HCT116 (cell line): ENCODE data around the gene FYCO1. TPM values are rescaled to one million over a fixed set of nuclear protein-coding genes. Genes with fewer than 3 reads are reported as not detected.

Experiments
- ATAC-seq: fragments of 200-7000 bp; cut with Tn5 transposase; 2 replicates; pipeline ENCODE4 v1.9.1; 2020; ENCODE audit warnings: mild to moderate bottlenecking, moderate library complexity
- Bru-seq: library from RNA; stranded (reverse); fragments of 400-500 nt; gene quantifications from one replicate; lab custom pipeline; 2021; lab: Mats Ljungman, UMichigan
- BruChase-seq, 2 experiments: library from RNA; stranded (reverse); fragments of 400-500 nt; gene quantifications; one replicate each; lab custom pipeline; 2021; lab: Mats Ljungman, UMichigan
- BruUV-seq: library from RNA; stranded (reverse); fragments of 400-500 nt; replicated peaks from 2 replicates; lab custom pipeline; 2021; lab: Mats Ljungman, UMichigan
- CTCF ChIA-PET: fragments of 300-600 bp; sonication (Branson Sonifier 250); formaldehyde crosslinking; loops from one replicate; lab custom pipeline; 2021; ENCODE audit warnings: antibody characterized with exemption; lab: Charles Lee
- POLR2A ChIA-PET: fragments of 300-600, 350-600 bp; sonication (Branson Sonifier 250); formaldehyde crosslinking; loops from one replicate; lab custom pipeline; 2021; ENCODE audit warnings: antibody characterized with exemption; lab: Charles Lee
- RAD21 ChIA-PET, 2 experiments: fragments of 300-600 bp; sonication (Branson Sonifier 250); formaldehyde crosslinking; loops; one replicate each; lab custom pipeline; 2023; ENCODE audit warnings: low total read pairs in 2 of 2; ENCODE audit not compliant: uncharacterized antibody in 2 of 2, unreplicated experiment in 2 of 2, low non-redundant PET in 1 of 2; lab: Charles Lee
- DNase-seq: peaks from one replicate; pipeline ENCODE4 v3.0.0-alpha.2; 2010; ENCODE audit warnings: low read depth, low spot score
- H2AFZ ChIP-seq: fragments of 200-600 bp; shearing (Covaris generic), sonication (generic); 2 replicates; pipeline ENCODE4 v1.6.1; 2017; ENCODE audit warnings: low read depth, mixed run types, mixed read lengths, antibody characterized with exemption, low read length; ENCODE audit not compliant: poor library complexity, severe bottlenecking
- H3K27ac ChIP-seq: 2 replicates; pipeline ENCODE4 v1.5.1; 2012; ENCODE audit warnings: low read depth, low read length
- H3K27me3 ChIP-seq: fragments of 200-600 bp; sonication (generic); 2 replicates; pipeline ENCODE4 v1.6.1; 2016; ENCODE audit warnings: mixed run types, low read length, mixed read lengths; ENCODE audit not compliant: insufficient read depth
- H3K36me3 ChIP-seq, 2 experiments: fragments of 200-500 bp in 1 of 2; fragments of 200-600 bp in 1 of 2; sonication (Bioruptor generic) in 1 of 2; sonication (generic) in 1 of 2; 2 replicates each; pipeline versions ENCODE4 v1.5.1 to v1.6.1; 2014 to 2016; ENCODE audit warnings: low read length in 2 of 2, inconsistent platforms in 1 of 2, mixed read lengths in 1 of 2, mixed run types in 1 of 2; ENCODE audit not compliant: insufficient read depth in 2 of 2, control insufficient read depth in 1 of 2
- H3K4me1 ChIP-seq, 2 experiments: fragments of 200-600 bp in 1 of 2; sonication (generic) in 1 of 2; 2 replicates each; pipeline versions ENCODE4 v1.5.1 to v1.6.1; 2012 to 2017; ENCODE audit warnings: low read length in 2 of 2, inconsistent platforms in 1 of 2, mild to moderate bottlenecking in 1 of 2, mixed read lengths in 1 of 2, mixed run types in 1 of 2, moderate library complexity in 1 of 2; ENCODE audit not compliant: insufficient read depth in 2 of 2, control insufficient read depth in 1 of 2
- H3K4me2 ChIP-seq: fragments of 200-600 bp; sonication (generic); 2 replicates; pipeline ENCODE4 v1.6.1; 2017; ENCODE audit warnings: mixed run types, low read length, mixed read lengths
- H3K4me3 ChIP-seq, 2 experiments: fragments of 200-600 bp in 1 of 2; sonication (generic) in 1 of 2; replicated peaks in 1 of 2; 2 replicates each; pipeline ENCODE4 v1.5.1; 2011 to 2016; ENCODE audit warnings: low read length in 2 of 2, control low read depth in 1 of 2, low read depth in 1 of 2, mild to moderate bottlenecking in 1 of 2, mixed read lengths in 1 of 2, mixed run types in 1 of 2
- H3K79me2 ChIP-seq: fragments of 200-600 bp; sonication (generic); 2 replicates; pipeline ENCODE4 v1.6.1; 2017; ENCODE audit warnings: mild to moderate bottlenecking, mixed run types, low read length, moderate library complexity, mixed read lengths; ENCODE audit not compliant: insufficient read depth
- H3K9ac ChIP-seq: fragments of 200-600 bp; sonication (generic); 2 replicates; pipeline ENCODE4 v1.6.1; 2016; ENCODE audit warnings: low read length, mixed read lengths
- H3K9me2 ChIP-seq: fragments of 200-600 bp; sonication (generic), shearing (Covaris generic); 2 replicates; pipeline ENCODE4 v1.6.1; 2017; ENCODE audit warnings: mixed run types, mild to moderate bottlenecking, moderate library complexity; ENCODE audit not compliant: insufficient read depth
- H3K9me3 ChIP-seq, 2 experiments: fragments of 200-500 bp in 1 of 2; fragments of 200-600 bp in 1 of 2; sonication (Bioruptor generic) in 1 of 2; sonication (generic) in 1 of 2; 2 replicates each; pipeline ENCODE4 v1.6.1; 2014 to 2017; ENCODE audit warnings: low read length in 2 of 2, mixed read lengths in 2 of 2, inconsistent platforms in 1 of 2, low read depth in 1 of 2, mild to moderate bottlenecking in 1 of 2, mixed run types in 1 of 2, moderate library complexity in 1 of 2; ENCODE audit not compliant: control insufficient read depth in 1 of 2, insufficient read depth in 1 of 2
- H4K20me1 ChIP-seq: fragments of 200-600 bp; sonication (generic), shearing (Covaris generic); 2 replicates; pipeline ENCODE4 v1.6.1; 2017; ENCODE audit warnings: mixed run types, mild to moderate bottlenecking, moderate library complexity; ENCODE audit not compliant: insufficient read depth
- CBX3 ChIP-seq: IDR thresholded peaks from 2 replicates; pipeline ENCODE4 v1.6.1; 2012; ENCODE audit warnings: low read depth
- EGR1 ChIP-seq: IDR thresholded peaks from 2 replicates; pipeline ENCODE4 v1.6.1; 2012; ENCODE audit warnings: low read depth
- ELF1 ChIP-seq: IDR thresholded peaks from 2 replicates; pipeline ENCODE4 v1.6.1; 2012; ENCODE audit warnings: low read depth, borderline replicate concordance
- EZH2 ChIP-seq: fragments of 200-600 bp; sonication (generic); IDR thresholded peaks from 2 replicates; pipeline ENCODE4 v1.6.1; 2017; ENCODE audit warnings: antibody characterized with exemption, mixed run types
- POLR2AphosphoS5 ChIP-seq: IDR thresholded peaks from 2 replicates; pipeline ENCODE4 v1.6.1; 2011; ENCODE audit warnings: mild to moderate bottlenecking, low read depth, low read length, moderate library complexity
- SIN3A ChIP-seq: IDR thresholded peaks from 2 replicates; pipeline ENCODE4 v1.6.1; 2012; ENCODE audit warnings: low read depth
- SP1 ChIP-seq: IDR thresholded peaks from 2 replicates; pipeline ENCODE4 v1.6.1; 2012; ENCODE audit warnings: low read depth
- TCF7L2 ChIP-seq: IDR thresholded peaks from 2 replicates; pipeline ENCODE4 v1.7.0; 2011; ENCODE audit warnings: borderline replicate concordance, inconsistent platforms; ENCODE audit not compliant: insufficient read depth, insufficient read length; ENCODE audit errors: extremely low read depth
- YY1 ChIP-seq: IDR thresholded peaks from 2 replicates; pipeline ENCODE4 v1.6.1; 2011; ENCODE audit warnings: low read length, low read depth, moderate library complexity, mild to moderate bottlenecking; ENCODE audit not compliant: insufficient replicate concordance; ENCODE audit errors: extremely low read depth
- ZFX ChIP-seq: fragments of 450-650 bp; IDR thresholded peaks from 2 replicates; pipeline ENCODE4 v1.6.1; 2017
- intact Hi-C: fragments of 100-400 bp; cut with micrococcal nuclease; formaldehyde crosslinking; loops from 2 replicates; pipeline ENCODE4 v1.10.0; 2022
- long read RNA-seq: library from polyadenylated mRNA; unstranded; transcript quantifications from one replicate; pipeline ENCODE4 v2.0.0, GENCODE V29; 2021; ENCODE audit not compliant: unreplicated experiment
- polyA plus RNA-seq: library from polyadenylated mRNA; unstranded; fragments of >200 nt; gene quantifications from 2 replicates; pipeline ENCODE4 v1.2.1, GENCODE V29; 2012; ENCODE audit warnings: missing spikeins
- total RNA-seq: library from RNA; stranded (reverse); gene quantifications from one replicate; pipeline ENCODE4 v1.2.1, GENCODE V29; 2021; ENCODE audit not compliant: unreplicated experiment
- TF ChIP-seq, protein P1 (sequence below): IDR thresholded peaks from 2 replicates; pipeline ENCODE4 v1.6.1; 2012; ENCODE audit warnings: low read depth
- TF ChIP-seq, protein P2 (sequence below): IDR thresholded peaks from 2 replicates; pipeline ENCODE4 v1.6.1; 2012

The FYCO1 gene
- total RNA-seq (15.8 TPM), Bru-seq, nascent RNA (percentile 74 among the genes with signal in this experiment), BruChase-seq, experiment 1, labeled RNA remaining after a 6-hour chase (percentile 70 among the genes with signal in this experiment), BruChase-seq, experiment 2, labeled RNA remaining after a 2-hour chase (percentile 67 among the genes with signal in this experiment)
- 9.1 and 11.2 TPM in 2 replicates for polyA plus RNA-seq
- long read RNA-seq, full-length matches to known transcripts, result 3 of 23 reads
- long read RNA-seq, partial matches to known transcripts, result 4 of 23 reads
- long read RNA-seq, other reads (novel, unspliced or antisense), result 16 of 23 reads

DNA sequence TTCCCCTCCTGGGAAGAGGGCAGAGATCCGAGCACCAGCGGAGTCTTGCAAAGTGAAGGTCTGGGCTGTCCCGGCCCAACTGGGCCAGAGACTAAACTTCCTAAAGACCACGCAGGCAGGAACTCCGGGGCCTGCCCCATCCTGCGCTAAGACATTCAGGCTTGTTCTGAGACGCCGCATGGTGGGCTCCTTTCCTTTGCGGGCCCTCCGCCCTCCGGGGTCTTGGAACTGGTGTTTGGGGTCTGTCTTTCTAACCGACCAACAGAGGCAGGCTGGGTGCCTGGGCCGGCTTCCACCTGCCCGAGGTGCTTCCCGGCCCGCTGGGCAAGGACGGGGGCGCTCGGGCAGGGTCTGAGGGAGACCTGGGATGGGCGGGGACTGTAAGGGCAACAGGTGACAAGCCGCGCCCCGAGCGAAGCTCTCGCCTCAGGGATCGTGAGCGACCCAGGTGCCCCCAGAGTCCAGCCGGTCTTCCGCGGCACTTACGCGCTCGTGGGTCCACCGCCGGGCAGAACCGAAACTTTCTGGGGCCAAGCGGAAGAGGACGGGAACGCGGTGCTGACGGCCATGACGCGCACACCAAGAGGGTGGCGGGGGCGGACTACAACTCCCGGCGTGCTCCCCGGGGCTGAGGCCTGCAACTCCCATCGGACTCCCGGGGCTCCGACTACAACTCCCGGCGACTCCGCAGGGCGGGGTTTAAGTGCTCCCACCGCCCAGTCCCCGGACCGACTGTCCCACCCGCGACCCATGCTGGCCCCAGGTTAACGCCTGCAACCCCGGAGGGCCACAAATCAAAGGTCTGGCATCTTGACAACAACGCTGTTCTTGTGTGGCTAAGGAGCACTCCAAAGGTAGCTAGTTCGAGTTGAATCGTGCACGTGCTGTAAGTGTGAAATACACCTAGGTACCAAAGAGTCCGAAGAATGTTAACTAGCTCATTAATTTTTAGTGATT, at the start of gene FYCO1:
FYCO1 (minus strand) TSS at position 589 of the 957 bp plus-strand sequence. CDS start 10,914 bp downstream, outside the sequence.
- Histone ChIP-seq H3K36me3 (no peaks in the 10 kb centered on the region), H3K27me3 (no peaks in the 10 kb centered on the region), H3K9ac (peak within 1 kb of the TSS; percentile 90), H3K79me2 (peaks cover 24% of the 10 kb centered on the region), H2AFZ (peak within 1 kb of the TSS; percentile 93), H3K9me2 (no peaks in the 10 kb centered on the region), H3K4me1 (peaks cover 5 to 14% of the 10 kb centered on the region in 2 experiments; a peak in 3 of 4 replicates), H3K27ac (peak within 1 kb of the TSS; percentile 56; the same call in 1 of the 2 replicates), H3K4me2 (peak within 1 kb of the TSS; percentile 95), H3K4me3 (peak within 1 kb of the TSS; percentile 73 to 97), H3K9me3 (no peaks in the 10 kb centered on the region), H4K20me1 (no peaks in the 10 kb centered on the region)
- intact Hi-C loops, result no loop called here
- BruUV-seq, result TSS peak; percentile 76
- POLR2A ChIA-PET, result interaction anchor here (0.6 kb wide), 1 partner anchor 608 kb away, joined by 3 read pairs; no protein-coding TSS in a partner anchor
- RAD21 ChIA-PET, result interaction anchor here in 1 of 2 experiments (0.6 kb wide), 1 partner anchor 109 kb away, joined by 4 read pairs; no protein-coding TSS in a partner anchor
- CTCF ChIA-PET, result no interaction called here
- ATAC-seq (peak; percentile 98), DNase-seq (peak; percentile 76)
- TF ChIP-seq, protein P1, sequence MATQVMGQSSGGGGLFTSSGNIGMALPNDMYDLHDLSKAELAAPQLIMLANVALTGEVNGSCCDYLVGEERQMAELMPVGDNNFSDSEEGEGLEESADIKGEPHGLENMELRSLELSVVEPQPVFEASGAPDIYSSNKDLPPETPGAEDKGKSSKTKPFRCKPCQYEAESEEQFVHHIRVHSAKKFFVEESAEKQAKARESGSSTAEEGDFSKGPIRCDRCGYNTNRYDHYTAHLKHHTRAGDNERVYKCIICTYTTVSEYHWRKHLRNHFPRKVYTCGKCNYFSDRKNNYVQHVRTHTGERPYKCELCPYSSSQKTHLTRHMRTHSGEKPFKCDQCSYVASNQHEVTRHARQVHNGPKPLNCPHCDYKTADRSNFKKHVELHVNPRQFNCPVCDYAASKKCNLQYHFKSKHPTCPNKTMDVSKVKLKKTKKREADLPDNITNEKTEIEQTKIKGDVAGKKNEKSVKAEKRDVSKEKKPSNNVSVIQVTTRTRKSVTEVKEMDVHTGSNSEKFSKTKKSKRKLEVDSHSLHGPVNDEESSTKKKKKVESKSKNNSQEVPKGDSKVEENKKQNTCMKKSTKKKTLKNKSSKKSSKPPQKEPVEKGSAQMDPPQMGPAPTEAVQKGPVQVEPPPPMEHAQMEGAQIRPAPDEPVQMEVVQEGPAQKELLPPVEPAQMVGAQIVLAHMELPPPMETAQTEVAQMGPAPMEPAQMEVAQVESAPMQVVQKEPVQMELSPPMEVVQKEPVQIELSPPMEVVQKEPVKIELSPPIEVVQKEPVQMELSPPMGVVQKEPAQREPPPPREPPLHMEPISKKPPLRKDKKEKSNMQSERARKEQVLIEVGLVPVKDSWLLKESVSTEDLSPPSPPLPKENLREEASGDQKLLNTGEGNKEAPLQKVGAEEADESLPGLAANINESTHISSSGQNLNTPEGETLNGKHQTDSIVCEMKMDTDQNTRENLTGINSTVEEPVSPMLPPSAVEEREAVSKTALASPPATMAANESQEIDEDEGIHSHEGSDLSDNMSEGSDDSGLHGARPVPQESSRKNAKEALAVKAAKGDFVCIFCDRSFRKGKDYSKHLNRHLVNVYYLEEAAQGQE, result no peak
- TF ChIP-seq EGR1 (peak; percentile 84), ELF1 (no peak; the same call in 1 of the 2 replicates), SP1 (peak; percentile 59), TCF7L2 (peak; percentile 22), YY1 (peak; percentile 93), EZH2 (no peak), CBX3 (peak; percentile 63), SIN3A (peak; percentile 53; the same call in 1 of the 2 replicates), ZFX (peak; percentile 54; the same call in 1 of the 2 replicates), POLR2AphosphoS5 (peak; percentile 77)
- TF ChIP-seq, protein P2, sequence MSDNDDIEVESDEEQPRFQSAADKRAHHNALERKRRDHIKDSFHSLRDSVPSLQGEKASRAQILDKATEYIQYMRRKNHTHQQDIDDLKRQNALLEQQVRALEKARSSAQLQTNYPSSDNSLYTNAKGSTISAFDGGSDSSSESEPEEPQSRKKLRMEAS, result peak; percentile 81
